Esophagus muscularis mucosa (tissue), 4 donors: Measurements from ENCODE around the gene SPACA9.

ENCODE experiments used
- CTCF ChIP-seq, 3 experiments: fragments of 200-600 bp in 2 of 3; fragments of 450-650 bp in 1 of 3; sonication (generic) in 2 of 3; IDR thresholded peaks; one replicate each; pipeline ENCODE4 v1.5.1; 2017 to 2019; ENCODE audit warnings: antibody characterized with exemption in 3 of 3, mild to moderate bottlenecking in 2 of 3, moderate library complexity in 1 of 3
- EP300 ChIP-seq: sonication (generic); formaldehyde crosslinking; IDR thresholded peaks from one replicate; pipeline ENCODE4 v1.6.1; 2017; ENCODE audit warnings: antibody characterized with exemption
- POLR2A ChIP-seq: fragments of 450-650 bp; IDR thresholded peaks from one replicate; pipeline ENCODE4 v1.6.1; 2017; ENCODE audit warnings: antibody characterized with exemption, moderate library complexity, mild to moderate bottlenecking, low read depth
- POLR2AphosphoS5 ChIP-seq, 2 donors: sonication (generic); formaldehyde crosslinking; IDR thresholded peaks; one replicate each; pipeline ENCODE4 v1.6.1; 2017; ENCODE audit warnings: antibody characterized with exemption in 2 of 2

GRCh38 chr9:132875159-132875558 lies 3.5 kb upstream of the SPACA9 start:
- TF ChIP-seq CTCF (IDR thresholded peaks at IDR 0.05) (no peak), POLR2A (no peak), EP300 (no peak), POLR2AphosphoS5 (IDR thresholded peaks at IDR 0.05) (no peak)
